Esophagus (tissue), 2 donors: ENCODE measurements around the gene RIGI. TPM values are rescaled to one million over a fixed set of nuclear protein-coding genes. Genes with fewer than 3 reads are reported as not detected.
"Not testable (repeated sequence)": the region's sequence is repeated elsewhere in the genome, so short reads cannot be mapped to it uniquely, and the experiment has no call there.

Experiments used
- H3K27ac ChIP-seq, 2 donors: one replicate each; pipeline ENCODE4 v1.5.1; 2013; ENCODE audit warnings: low read depth in 2 of 2, mild to moderate bottlenecking in 2 of 2, inconsistent platforms in 1 of 2, low read length in 1 of 2, moderate library complexity in 1 of 2
- H3K27me3 ChIP-seq, 2 donors: one replicate each; pipeline ENCODE4 v1.6.1; 2013; ENCODE audit warnings: low read length in 2 of 2, control low read depth in 1 of 2, mild to moderate bottlenecking in 1 of 2; ENCODE audit not compliant: insufficient read depth in 2 of 2, control insufficient read depth in 1 of 2
- H3K36me3 ChIP-seq, 2 donors: one replicate each; pipeline ENCODE4 v1.6.1; 2013; ENCODE audit warnings: low read length in 1 of 2; ENCODE audit not compliant: control insufficient read depth in 2 of 2, insufficient read depth in 2 of 2
- H3K4me1 ChIP-seq, 2 donors: one replicate each; pipeline ENCODE4 v1.6.1; 2013; ENCODE audit warnings: low read length in 1 of 2; ENCODE audit not compliant: control insufficient read depth in 2 of 2, insufficient read depth in 2 of 2
- H3K4me3 ChIP-seq, 2 donors: one replicate each; pipeline ENCODE4 v1.5.1; 2013; ENCODE audit warnings: low read length in 2 of 2, mild to moderate bottlenecking in 2 of 2, low read depth in 1 of 2, moderate library complexity in 1 of 2
- H3K9me3 ChIP-seq, 2 donors: one replicate each; pipeline ENCODE4 v1.6.1; 2013; ENCODE audit warnings: mild to moderate bottlenecking in 2 of 2, low read depth in 1 of 2, low read length in 1 of 2, moderate library complexity in 1 of 2; ENCODE audit not compliant: control insufficient read depth in 2 of 2, insufficient read depth in 1 of 2
- WGBS, 2 donors: extraction: QIAGEN DNeasy Blood & Tissue Kit; methylation state at CpG; one replicate each; pipeline ENCODE4 v1.1.7; 2013; 5-methylcytosine and 5-hydroxymethylcytosine counted together
- polyA plus RNA-seq, 2 donors: library from polyadenylated mRNA; stranded (reverse); fragments of 200-250 nt; gene quantifications; one replicate each; pipeline ENCODE4 v1.2.3, GENCODE V29; 2013
- donor health status: healthy with polysubstance abuse.
- donor health status: Bipolar disorder and iron deficiency.

The RIGI gene
- polyA plus RNA-seq, 2 donors = 4.5 to 4.7 TPM

- no peaks in the 10 kb centered on the region for H3K4me1 ChIP-seq
- no peaks in the 10 kb centered on the region for H3K36me3 ChIP-seq
- H3K27me3 ChIP-seq = no peaks in the 10 kb centered on the region
- H3K4me3 ChIP-seq = no peak overlapping the region
- no peaks in the 10 kb centered on the region for H3K9me3 ChIP-seq
- no peak overlapping the region for H3K27ac ChIP-seq
Measured at GRCh38 chr9:32554591-32554990, 28.6 kb upstream of the RIGI start.

DNA sequence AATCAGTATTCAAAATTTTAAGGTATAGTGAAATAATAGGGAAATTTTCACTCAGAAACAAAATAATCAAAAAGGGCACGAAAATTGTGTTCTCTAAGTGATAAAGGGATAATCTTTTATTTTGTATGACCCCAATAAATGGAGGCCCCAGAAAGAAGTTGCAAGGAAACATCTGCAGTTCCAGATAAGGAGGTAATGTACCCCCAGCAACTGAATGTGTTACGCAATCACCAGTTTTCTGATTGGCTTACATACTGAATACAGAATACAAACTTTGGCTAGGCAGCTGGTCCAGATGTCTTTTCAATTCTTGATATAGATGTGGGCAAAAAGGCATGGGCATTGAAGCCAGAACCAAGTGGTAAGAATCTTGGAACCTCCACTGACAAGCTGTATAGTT is 28.1 kb upstream of the RIGI start:
- H3K27me3 ChIP-seq = no peaks in the 10 kb centered on the region
- no peak overlapping the region for H3K4me3 ChIP-seq
- WGBS, 2 donors = 89% methylated on average over 2 of the region's 2 CpGs
- H3K4me1 ChIP-seq = no peaks in the 10 kb centered on the region
- no peak overlapping the region for H3K27ac ChIP-seq
- H3K36me3 ChIP-seq = no peaks in the 10 kb centered on the region
- no peaks in the 10 kb centered on the region for H3K9me3 ChIP-seq

DNA sequence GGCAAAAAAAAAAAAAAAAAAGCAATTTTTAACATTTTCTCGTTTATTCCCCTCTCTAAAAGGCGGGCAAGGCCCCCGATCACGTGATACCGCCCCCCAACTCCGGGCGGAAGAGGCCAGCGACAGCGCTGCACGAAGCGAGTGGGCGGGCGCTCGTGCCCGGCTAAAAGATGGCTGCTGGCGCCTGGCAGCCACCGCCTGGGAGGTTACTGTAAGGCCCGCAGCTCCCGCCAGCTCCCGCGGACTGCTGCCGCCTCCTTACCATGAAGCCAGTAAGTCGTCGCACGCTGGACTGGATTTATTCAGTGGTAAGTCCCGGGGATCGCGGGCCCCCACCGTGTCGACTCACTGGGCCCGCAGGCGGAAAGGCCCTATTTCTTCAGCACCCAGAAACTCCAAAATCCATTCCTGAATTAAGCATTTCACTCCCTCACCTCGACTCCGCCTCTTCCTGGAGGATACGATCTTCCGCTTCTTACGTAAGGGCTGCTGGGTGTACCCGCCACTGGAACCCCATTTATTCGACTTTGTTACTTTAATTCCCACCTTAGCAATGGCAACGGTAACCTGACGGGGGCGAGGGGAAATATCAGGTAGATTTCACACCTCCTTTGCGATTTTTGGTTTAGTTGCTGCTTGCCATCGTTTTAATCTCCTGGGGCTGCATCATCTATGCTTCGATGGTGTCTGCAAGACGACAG is 26.3 kb upstream of the RIGI start, which contains the start of the genes SMIM27 and TOPORS:
TSS of gene SMIM27 (plus strand) at position 156 of the 701 bp plus-strand sequence. CDS start at position 264, 108 bp downstream.
TSS of gene TOPORS (minus strand) at position 415 of the 701 bp plus-strand sequence. CDS start at position 265, 150 bp downstream.
- no peaks in the 10 kb centered on the region for H3K27me3 ChIP-seq
- no peaks in the 10 kb centered on the region for H3K4me1 ChIP-seq
- H3K4me3 ChIP-seq = peak within 1 kb of the TSS; percentile 83 to 99
- WGBS, 2 donors = 0% methylated on average over 46 of the region's 46 CpGs
- H3K36me3 ChIP-seq = no peaks in the 10 kb centered on the region
- peak within 1 kb of the TSS; percentile 97 to 100 for H3K27ac ChIP-seq
- no peaks in the 10 kb centered on the region for H3K9me3 ChIP-seq

DNA sequence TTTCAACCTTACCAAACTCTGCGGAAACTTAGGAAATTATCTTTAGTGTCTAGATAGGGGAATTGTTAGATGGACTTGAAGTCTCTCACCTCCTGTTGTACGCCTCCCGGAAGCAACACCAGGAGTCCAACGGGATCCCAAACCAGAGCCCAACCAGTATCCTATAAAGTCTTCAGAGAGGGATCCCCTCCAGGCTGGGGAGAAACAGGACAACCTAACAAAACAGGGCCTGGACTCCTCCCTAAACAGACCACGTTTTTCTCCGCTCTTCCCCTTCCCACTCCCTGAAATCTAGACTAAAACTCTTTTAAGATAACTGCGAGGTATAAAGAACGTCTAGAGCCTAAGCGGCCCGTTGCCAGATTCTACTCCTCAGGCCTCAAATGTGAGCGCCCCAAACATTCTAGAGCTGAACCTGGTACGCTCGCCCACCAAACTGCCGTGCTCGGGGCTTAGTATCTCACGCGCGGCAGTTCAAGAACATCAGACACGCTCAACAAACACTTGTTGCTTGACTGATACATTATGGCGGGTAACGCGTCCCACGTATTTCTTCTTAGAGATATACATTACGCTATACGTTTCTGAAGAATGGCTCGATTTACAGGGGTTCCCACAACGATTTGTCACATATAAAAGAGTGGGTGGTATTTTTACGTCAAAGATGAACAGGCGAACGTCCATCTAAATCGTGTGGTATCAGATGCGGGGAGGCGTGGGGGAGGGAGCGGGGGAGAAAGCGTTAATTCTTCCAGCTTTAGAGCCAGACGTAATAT is 25.5 kb upstream of the RIGI start:
- Histone ChIP-seq H3K4me1 (no peaks in the 10 kb centered on the region), H3K27me3 (no peaks in the 10 kb centered on the region), H3K4me3 (peak overlapping the region; percentile 83 to 99), H3K27ac (peak overlapping the region; percentile 94 to 97), H3K36me3 (no peaks in the 10 kb centered on the region), H3K9me3 (no peaks in the 10 kb centered on the region)
- WGBS, 2 donors = 0% methylated on average over 36 of the region's 36 CpGs

DNA sequence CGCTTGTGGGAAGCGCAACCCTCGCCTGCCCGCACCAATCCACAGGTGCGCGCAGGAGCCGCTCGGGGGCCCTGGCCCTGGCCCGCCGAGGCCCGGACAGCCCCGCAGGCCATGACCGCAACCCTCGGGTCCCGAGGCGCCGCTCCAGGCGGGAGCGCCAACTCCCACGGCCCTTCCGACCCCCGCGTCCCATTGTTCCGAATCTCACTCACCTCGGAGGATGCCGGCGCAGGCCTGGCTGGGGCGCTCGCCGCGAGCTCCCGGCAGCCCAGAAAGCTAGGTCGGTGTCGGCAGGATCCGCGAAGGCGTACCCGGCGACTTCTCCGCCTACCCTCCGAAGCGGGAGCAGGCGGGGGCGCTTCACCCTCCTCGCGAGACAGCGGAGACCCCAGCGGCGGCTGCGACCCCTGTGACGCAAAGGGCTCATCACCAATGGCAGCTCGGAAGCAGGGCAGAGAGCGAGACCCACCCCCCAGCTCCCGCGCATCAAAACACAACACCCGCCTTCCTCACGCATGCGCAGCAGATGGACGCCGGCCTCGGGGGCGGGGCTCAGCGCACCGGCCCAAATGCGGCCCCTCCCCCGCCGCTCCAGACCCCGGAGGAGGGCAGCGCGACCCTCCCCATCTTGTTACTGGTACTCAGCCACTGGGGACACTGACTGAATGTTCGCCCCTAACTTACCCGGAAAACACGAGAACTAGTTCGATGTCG is 24.7 kb upstream of the RIGI start:
- H3K4me1 ChIP-seq = no peaks in the 10 kb centered on the region
- 0% methylated on average over 67 to 75 of the region's 75 CpGs for WGBS, 2 donors

DNA sequence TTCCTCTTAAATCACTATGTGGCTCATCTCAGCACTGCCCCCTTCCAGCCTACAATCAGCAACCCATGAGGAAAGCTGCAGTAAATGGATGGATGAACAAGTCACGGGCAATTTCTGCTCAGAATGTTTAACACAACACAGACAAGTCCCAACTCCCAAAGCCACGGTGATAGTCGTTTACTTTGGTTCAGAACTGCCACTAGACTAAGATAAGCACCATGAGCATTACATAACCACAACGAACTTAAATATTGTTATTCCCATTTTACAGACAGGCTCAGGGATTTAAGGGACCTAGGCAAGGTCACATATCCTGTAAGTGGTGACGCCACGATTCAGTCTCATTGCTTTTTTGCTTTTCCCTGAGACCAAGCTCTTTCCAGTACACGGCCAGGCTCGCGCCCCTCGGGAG is 24.2 kb upstream of the RIGI start:
- Histone ChIP-seq H3K4me3 (peak overlapping the region; percentile 83 to 99), H3K9me3 (no peaks in the 10 kb centered on the region), H3K4me1 (no peaks in the 10 kb centered on the region), H3K27me3 (no peaks in the 10 kb centered on the region), H3K36me3 (no peaks in the 10 kb centered on the region), H3K27ac (peak overlapping the region; percentile 94 to 97)
- 1 to 2% methylated on average over 10 of the region's 10 CpGs for WGBS, 2 donors

More for the DNA sequence above, 24.7 kb upstream of the RIGI start:
- H3K36me3 ChIP-seq = no peaks in the 10 kb centered on the region
- peak overlapping the region; percentile 94 to 97 for H3K27ac ChIP-seq
- peak overlapping the region; percentile 83 to 99 for H3K4me3 ChIP-seq
- H3K9me3 ChIP-seq = no peaks in the 10 kb centered on the region
- no peaks in the 10 kb centered on the region for H3K27me3 ChIP-seq

DNA sequence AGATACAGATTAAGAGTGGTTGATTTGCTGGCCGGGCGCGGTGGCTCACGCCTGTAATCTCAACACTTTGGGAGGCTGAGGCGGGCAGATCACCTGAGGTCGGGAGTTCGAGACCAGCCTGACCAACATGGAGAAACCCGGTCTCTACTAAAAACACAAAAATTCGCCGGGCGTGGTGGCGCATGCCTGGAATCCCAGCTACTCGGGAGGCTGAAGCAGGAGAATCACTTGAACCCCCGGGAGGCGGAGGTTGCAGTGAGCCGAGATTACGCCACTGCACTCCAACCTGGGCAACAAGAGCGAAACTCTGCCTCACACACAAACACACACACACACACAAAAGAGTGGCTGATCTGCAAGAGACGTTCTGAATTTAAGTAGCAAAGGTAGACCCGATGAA is 22.2 kb upstream of the RIGI start:
- H3K36me3 ChIP-seq, H3K9me3 ChIP-seq, H3K4me3 ChIP-seq, H3K27me3 ChIP-seq, H3K4me1 ChIP-seq, H3K27ac ChIP-seq: not testable (repeated sequence)
- 97 to 99% methylated on average over 20 of the region's 20 CpGs for WGBS, 2 donors

- no peaks in the 10 kb centered on the region for H3K4me1 ChIP-seq
- H3K4me3 ChIP-seq = no peak overlapping the region
- H3K9me3 ChIP-seq = no peaks in the 10 kb centered on the region
- 89 to 95% methylated on average over 1 of the region's 1 CpG for WGBS, 2 donors
- H3K27me3 ChIP-seq = no peaks in the 10 kb centered on the region
- peaks cover 0 to 3% of the 10 kb centered on the region in 2 donors for H3K36me3 ChIP-seq
- no peak overlapping the region for H3K27ac ChIP-seq
Measured at GRCh38 chr9:32545884-32546283, 19.9 kb upstream of the RIGI start.

DNA sequence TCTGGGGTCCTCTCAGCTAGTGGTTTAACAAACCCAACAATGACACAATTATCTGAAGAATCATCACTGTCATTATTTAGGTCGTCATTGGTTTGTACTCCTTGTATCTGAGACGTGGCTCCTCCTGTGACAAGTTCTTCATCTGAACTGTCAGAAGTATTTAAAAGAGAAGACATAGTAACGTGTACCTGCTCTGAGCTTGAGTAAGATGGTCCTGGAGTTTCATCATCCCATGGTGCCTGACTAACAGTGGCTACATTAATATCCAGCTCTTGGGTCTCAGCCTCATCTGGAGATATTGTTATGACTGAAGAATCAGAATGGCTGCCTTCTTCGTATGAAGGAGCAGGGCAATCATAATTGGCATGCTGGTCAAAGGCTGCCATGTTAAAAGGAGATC is 17.1 kb upstream of the RIGI start:
- peaks cover 0 to 3% of the 10 kb centered on the region in 2 donors for H3K36me3 ChIP-seq
- 92 to 95% methylated on average over 4 of the region's 4 CpGs for WGBS, 2 donors
- H3K27ac ChIP-seq = no peak overlapping the region

More for the DNA sequence above, 17.1 kb upstream of the RIGI start:
- no peaks in the 10 kb centered on the region for H3K4me1 ChIP-seq
- H3K4me3 ChIP-seq = no peak overlapping the region
- H3K27me3 ChIP-seq = no peaks in the 10 kb centered on the region
- no peaks in the 10 kb centered on the region for H3K9me3 ChIP-seq
